K562 (cell line): Measurements from ENCODE around the gene IKZF3. TPM values are rescaled to one million over a fixed set of nuclear protein-coding genes. Genes with fewer than 3 reads are reported as not detected.

Experiments used
- ATAC-seq: fragments of 200-7000 bp; cut with Tn5 transposase; 3 replicates; pipeline ENCODE4 v1.9.1; 2020; ENCODE audit warnings: moderate library complexity
- BruUV-seq: library from RNA; stranded (reverse); fragments of 400-500 nt; replicated peaks from 2 replicates; lab custom pipeline; 2021; lab: Mats Ljungman, UMichigan
- CTCF ChIA-PET: fragments of 300-600 bp; formaldehyde crosslinking; extraction: SDS; loops from one replicate; lab custom pipeline; 2021; ENCODE audit warnings: low intra/inter-chr PET ratio; lab: Yijun Ruan, JAX
- POLR2A ChIA-PET: fragments of 300-600, 350-650 bp; sonication (Branson Sonifier 250); formaldehyde crosslinking; extraction: SDS; loops from one replicate; lab custom pipeline; 2021; ENCODE audit warnings: antibody characterized with exemption, inconsistent platforms; lab: Yijun Ruan, JAX
- DNase-seq, 4 experiments: peaks; one replicate each; pipeline versions ENCODE4 v3.0.0 to v3.0.0-alpha.2; 2011 to 2018; ENCODE audit warnings: low spot score in 3 of 4, mixed read lengths in 3 of 4; ENCODE audit errors: extremely low read depth in 1 of 4
- FAIRE-seq: peaks from 2 replicates; lab custom pipeline; 2011; peaks lifted over from hg19 to GRCh38; lab: Jason Lieb, UNC
- H2AFZ ChIP-seq: 2 replicates; pipeline ENCODE4 v1.6.0; 2011; ENCODE audit warnings: low read depth, low read length, control low read depth, inconsistent platforms
- H3K27ac ChIP-seq: fragments of 200-600 bp; 3 replicates; pipeline ENCODE4 v1.8.0; 2011; ENCODE audit warnings: low read depth, mild to moderate bottlenecking, control low read depth, inconsistent platforms, low read length, moderate library complexity, mixed read lengths; ENCODE audit errors: extremely low read depth
- H3K27me3 ChIP-seq, 2 experiments: fragments of 300-600 bp in 1 of 2; 2 replicates in 1 of 2; 3 replicates in 1 of 2; pipeline versions ENCODE4 v1.6.0 to v1.8.0; 2011; ENCODE audit warnings: inconsistent platforms in 2 of 2, low read length in 2 of 2, mild to moderate bottlenecking in 1 of 2, mixed read lengths in 1 of 2, moderate library complexity in 1 of 2; ENCODE audit not compliant: control insufficient read depth in 2 of 2, insufficient read depth in 2 of 2
- H3K36me3 ChIP-seq: fragments of 300-600 bp; 3 replicates; pipeline ENCODE4 v1.8.0; 2011; ENCODE audit warnings: mild to moderate bottlenecking, low read length, inconsistent platforms; ENCODE audit not compliant: control insufficient read depth, insufficient read depth
- H3K4me1 ChIP-seq, 2 experiments: fragments of 200-600 bp in 1 of 2; replicated peaks in 1 of 2; 2 replicates in 1 of 2; 3 replicates in 1 of 2; pipeline versions ENCODE4 v1.5.1 to v1.8.0; 2011; ENCODE audit warnings: inconsistent platforms in 2 of 2, low read length in 2 of 2, mild to moderate bottlenecking in 1 of 2, mixed read lengths in 1 of 2, moderate library complexity in 1 of 2; ENCODE audit not compliant: control insufficient read depth in 2 of 2, insufficient read depth in 2 of 2
- H3K4me2 ChIP-seq: 2 replicates; pipeline ENCODE4 v1.6.1; 2011; ENCODE audit warnings: low read length, control low read depth, inconsistent platforms, mixed read lengths; ENCODE audit not compliant: insufficient read depth
- H3K4me3 ChIP-seq: fragments of 200-600 bp; sonication (generic), shearing (Covaris generic); 2 replicates; pipeline ENCODE4 v1.5.1; 2016; ENCODE audit warnings: control low read depth, inconsistent platforms
- H3K79me2 ChIP-seq: fragments of 200-600 bp; 3 replicates; pipeline ENCODE4 v1.8.0; 2011; ENCODE audit warnings: low read length, inconsistent platforms; ENCODE audit not compliant: control insufficient read depth, insufficient read depth
- H3K9ac ChIP-seq, 2 experiments: 2 replicates each; pipeline versions ENCODE4 v1.6.0 to v1.6.1; 2011; ENCODE audit warnings: low read depth in 2 of 2, low read length in 2 of 2, control low read depth in 1 of 2, inconsistent platforms in 1 of 2, mild to moderate bottlenecking in 1 of 2, mixed read lengths in 1 of 2; ENCODE audit not compliant: insufficient read depth in 1 of 2
- H3K9me1 ChIP-seq: one replicate; pipeline ENCODE4 v1.6.0; 2011; ENCODE audit warnings: inconsistent platforms, mild to moderate bottlenecking, low read length, moderate library complexity; ENCODE audit not compliant: control insufficient read depth, insufficient read depth
- H3K9me3 ChIP-seq: replicated peaks from 2 replicates; pipeline ENCODE4 v1.5.1; 2011; ENCODE audit warnings: low read depth, low read length, inconsistent platforms; ENCODE audit not compliant: control insufficient read depth, insufficient read depth
- H4K20me1 ChIP-seq: replicated peaks from 2 replicates; pipeline ENCODE4 v1.6.1; 2011; ENCODE audit warnings: low read length, inconsistent platforms, mixed read lengths; ENCODE audit not compliant: control insufficient read depth, insufficient read depth
- CBX5 ChIP-seq: IDR thresholded peaks from 2 replicates; pipeline ENCODE4 v1.6.1; 2014; ENCODE audit warnings: low read depth, borderline replicate concordance
- CSDE1 ChIP-seq, 2 experiments: fragments of 450-650 bp; IDR thresholded peaks; 2 replicates each; pipeline ENCODE4 v1.6.1; 2016; ENCODE audit warnings: mild to moderate bottlenecking in 1 of 2
- EHMT2 ChIP-seq: fragments of 450-650 bp; IDR thresholded peaks from 2 replicates; pipeline ENCODE4 v1.6.1; 2018; ENCODE audit warnings: antibody characterized with exemption
- ELK3 ChIP-seq: fragments of 450-650 bp; formaldehyde crosslinking; IDR thresholded peaks from 2 replicates; pipeline ENCODE4 v1.4.0; 2020; ENCODE audit warnings: mild to moderate bottlenecking
- FOS ChIP-seq: IDR thresholded peaks from 3 replicates; pipeline ENCODE4 v1.6.1; 2011; ENCODE audit not compliant: insufficient read length; ENCODE audit errors: extremely low read depth
- GTF2A2 ChIP-seq: IDR thresholded peaks from 2 replicates; pipeline ENCODE4 v1.6.1; 2016; ENCODE audit warnings: mild to moderate bottlenecking, missing genetic modification characterization, missing compliant biosample characterization
- MCM5 ChIP-seq: fragments of 450-650 bp; IDR thresholded peaks from 2 replicates; pipeline ENCODE4 v1.6.1; 2016; ENCODE audit warnings: low read depth
- MYNN ChIP-seq, 2 experiments: sonication (generic); formaldehyde crosslinking in 1 of 2; IDR thresholded peaks; 2 replicates each; pipeline versions ENCODE4 v1.5.0 to v1.6.1; 2016 to 2020; ENCODE audit warnings: antibody characterized with exemption in 1 of 2, missing genetic modification reagents in 1 of 2
- NEUROD1 ChIP-seq: fragments of 150-350 bp; IDR thresholded peaks from 2 replicates; pipeline ENCODE4 v1.6.1; 2014; ENCODE audit warnings: borderline replicate concordance, low read length, low read depth; ENCODE audit not compliant: partially characterized antibody
- PHF21A ChIP-seq: fragments of 450-650 bp; IDR thresholded peaks from 2 replicates; pipeline ENCODE4 v1.6.1; 2017; ENCODE audit warnings: low read depth, borderline replicate concordance
- PYGO2 ChIP-seq: fragments of 450-650 bp; IDR thresholded peaks from 2 replicates; pipeline ENCODE4 v1.6.1; 2016; ENCODE audit warnings: mild to moderate bottlenecking, missing genetic modification characterization, moderate library complexity, missing compliant biosample characterization
- SFPQ ChIP-seq: fragments of 200-400 bp; formaldehyde crosslinking; IDR thresholded peaks from 2 replicates; pipeline ENCODE4 v1.6.1; 2017; ENCODE audit warnings: mild to moderate bottlenecking, low read depth, low read length, moderate library complexity
- STAT5A ChIP-seq: IDR thresholded peaks from 2 replicates; pipeline ENCODE4 v1.6.1; 2012; ENCODE audit warnings: low read length, inconsistent platforms, borderline replicate concordance
- TOE1 ChIP-seq, 2 experiments: fragments of 450-650 bp in 1 of 2; sonication (generic) in 1 of 2; formaldehyde crosslinking in 1 of 2; IDR thresholded peaks; 2 replicates each; pipeline versions ENCODE4 v1.7.1 to v1.8.0; 2016 to 2022; ENCODE audit warnings: borderline replicate concordance in 2 of 2, mild to moderate bottlenecking in 2 of 2, antibody characterized with exemption in 1 of 2, inconsistent platforms in 1 of 2, low read depth in 1 of 2, missing genetic modification reagents in 1 of 2, moderate library complexity in 1 of 2
- ZBTB33 ChIP-seq: sonication (generic); formaldehyde crosslinking; IDR thresholded peaks from 2 replicates; pipeline ENCODE4 v1.8.1; 2023; ENCODE audit warnings: mild to moderate bottlenecking, missing genetic modification reagents
- ZNF274 ChIP-seq: IDR thresholded peaks from 2 replicates; pipeline ENCODE4 v1.6.1; 2011; ENCODE audit warnings: low read depth, mild to moderate bottlenecking, low read length, moderate library complexity, borderline replicate concordance
- ZNF561 ChIP-seq: fragments of 450-650 bp; formaldehyde crosslinking; conservative IDR thresholded peaks from 2 replicates; pipeline ENCODE4 v1.4.0; 2020; ENCODE audit warnings: mild to moderate bottlenecking, moderate library complexity
- ZNF77 ChIP-seq: fragments of 250-450 bp; sonication (Bioruptor Pico); IDR thresholded peaks from 2 replicates; pipeline ENCODE4 v1.5.0; 2020
- WGBS: fragments of 100-300 bp; shearing (Covaris generic); methylation state at CpG from one replicate; pipeline ENCODE4 v1.1.6; 2016; ENCODE audit warnings: low coverage, mixed read lengths; ENCODE audit not compliant: insufficient coverage; ENCODE audit errors: missing lambda C conversion rate; 5-methylcytosine and 5-hydroxymethylcytosine counted together
- in situ Hi-C: fragments of 300-500 bp; cut with MboI; formaldehyde crosslinking; loops from 4 replicates; pipeline ENCODE4 v1.15.0; 2018; ENCODE audit warnings: inconsistent platforms, mixed read lengths
- intact Hi-C: fragments of 100-400 bp; cut with micrococcal nuclease; formaldehyde crosslinking; loops from 2 replicates; pipeline ENCODE4 v1.14.2; 2022
- polyA plus RNA-seq, 8 experiments: library from polyadenylated mRNA; depleted of rRNA in 4 of 8; stranded (reverse) in 5 of 8; unstranded in 3 of 8; fragments of >200 nt; fragmentation: Nextera tagmentation in 2 of 8; fragmentation: Illumina TruSeq in 1 of 8; extraction: Ambion mirVana in 2 of 8; extraction: Trizol in 1 of 8; gene quantifications; 2 replicates each; pipeline versions ENCODE4 v1.2.1 to v1.2.3, GENCODE V29; 2011 to 2014; ENCODE audit warnings: inconsistent platforms in 1 of 8, missing spikeins in 1 of 8
- total RNA-seq, 7 experiments: library from RNA; depleted of rRNA in 6 of 7; stranded (reverse); fragments of >200 nt in 6 of 7; fragmentation: Illumina TruSeq in 2 of 7; extraction: Trizol in 2 of 7; gene quantifications; 2 replicates each; pipeline versions ENCODE4 v1.2.1 to v1.2.3, GENCODE V29; 2011 to 2021; ENCODE audit warnings: low replicate concordance in 1 of 7

Gene IKZF3
- total and polyA plus RNA-seq, 9 of the 15 experiments (the other 6 are each of a cell fraction or from before 2014, with no cell fraction given): 0.06 to 1.6 (median 0.62) TPM

GRCh38 chr17:39871801-39872200 lies 7.7 kb upstream of the IKZF3 start (continued):
- TF ChIP-seq ZBTB33 (no peak), CSDE1 (IDR thresholded peaks at IDR 0.05) (no peak), ZNF561 (CRISPR knock-in tag) (no peak), ZNF274 (no peak)

GRCh38 chr17:39870776-39871175 lies 6.7 kb upstream of the IKZF3 start:
- CTCF ChIA-PET: no interaction called here
- Histone ChIP-seq H3K27me3 (peaks cover 3 to 17% of the 10 kb centered on the region in 2 experiments), H3K9me3 (no peaks in the 10 kb centered on the region), H3K36me3 (no peaks in the 10 kb centered on the region), H2AFZ (no peak overlapping the region), H3K4me3 (no peak overlapping the region), H3K9me1 (no peaks in the 10 kb centered on the region), H3K27ac (no peak overlapping the region), H3K4me2 (no peak overlapping the region), H3K79me2 (no peaks in the 10 kb centered on the region), H4K20me1 (no peaks in the 10 kb centered on the region), H3K9ac (no peak overlapping the region), H3K4me1 (peaks cover 0 to 6% of the 10 kb centered on the region in 2 experiments; a peak in 1 of 5 replicates)
- no peak for DNase-seq
- FAIRE-seq: no peak
- no TSS peak for BruUV-seq
- in situ Hi-C loops (no loop called here), intact Hi-C loops (no loop called here)
- 17% methylated on average over 1 of the region's 1 CpG for WGBS
- ATAC-seq: no peak
- POLR2A ChIA-PET: no interaction called here
- TF ChIP-seq TOE1 (IDR thresholded peaks at IDR 0.05; ENCODE audit: borderline replicate concordance) (no peak), TOE1 (CRISPR knock-in tag; IDR thresholded peaks at IDR 0.05; ENCODE audit: borderline replicate concordance, low read depth) (no peak), EHMT2 (no peak), MYNN (IDR thresholded peaks at IDR 0.05) (no peak), MYNN (CRISPR knock-in tag; IDR thresholded peaks at IDR 0.05) (no peak), SFPQ (no peak), CBX5 (no peak), ELK3 (CRISPR knock-in tag) (no peak), GTF2A2 (tag) (no peak), FOS (no peak), MCM5 (no peak), ZNF77 (CRISPR knock-in tag) (no peak), NEUROD1 (no peak), STAT5A (no peak), PHF21A (no peak), PYGO2 (tag) (no peak)
